Choroid plexus epithelial cell (primary cell): Measurements from ENCODE around the gene JTB.
"Not testable (repeated sequence)": the region's sequence is repeated elsewhere in the genome, so short reads cannot be mapped to it uniquely, and the experiment has no call there.

Source experiments
- DNase-seq: peaks from one replicate; pipeline ENCODE4 v3.0.0-alpha.2; 2010; ENCODE audit warnings: low read depth
- H3K4me3 ChIP-seq: 2 replicates; pipeline ENCODE4 v1.5.1; 2011; ENCODE audit warnings: low read depth, mild to moderate bottlenecking, control low read depth, low read length, moderate library complexity
- CTCF ChIP-seq: conservative IDR thresholded peaks from 2 replicates; pipeline ENCODE4 v1.5.1; 2011; ENCODE audit warnings: low read depth, mild to moderate bottlenecking, control low read depth, inconsistent platforms, low read length, moderate library complexity

Gene JTB

GRCh38 chr1:153977250-153978240, at the start of gene JTB:
JTB (minus strand) TSS chr1:153977674; CDS start chr1:153977252, 422 bp downstream.
- peak; percentile 84 for DNase-seq
- peak within 1 kb of the TSS; percentile 96 for H3K4me3 ChIP-seq
- no peak for TF ChIP-seq CTCF

GRCh38 chr1:154019940-154020339, 42.5 kb upstream of the JTB start:
- no peak for TF ChIP-seq CTCF
- DNase-seq: no peak
- H3K4me3 ChIP-seq: no peak overlapping the region

GRCh38 chr1:154019269-154019668, 41.8 kb upstream of the JTB start:
- no peak for DNase-seq
- H3K4me3 ChIP-seq: no peak overlapping the region
- no peak for TF ChIP-seq CTCF

GRCh38 chr1:154014154-154014907, 36.9 kb upstream of the JTB start:
- peak; percentile 68 for DNase-seq
- no peak for TF ChIP-seq CTCF
- no peak overlapping the region for H3K4me3 ChIP-seq

GRCh38 chr1:154012543-154012942, 35.1 kb upstream of the JTB start:
- not testable (repeated sequence) for DNase-seq, H3K4me3 ChIP-seq

GRCh38 chr1:154012129-154012528, 34.7 kb upstream of the JTB start:
- no peak overlapping the region for H3K4me3 ChIP-seq
- TF ChIP-seq CTCF: no peak
- DNase-seq: no peak

GRCh38 chr1:154006136-154006535, 28.7 kb upstream of the JTB start:
- no peak overlapping the region for H3K4me3 ChIP-seq
- TF ChIP-seq CTCF: no peak
- peak; percentile 89 for DNase-seq
